GM06990 (cell line): ENCODE data around the gene TPRG1.

Experiments
- DNase-seq: peaks from one replicate; pipeline ENCODE4 v3.0.0-alpha.2; 2011; ENCODE audit not compliant: insufficient read length; ENCODE audit errors: extremely low read depth
- H3K27me3 ChIP-seq: replicated peaks from 2 replicates; pipeline ENCODE4 v1.6.0; 2011; ENCODE audit warnings: low read length; ENCODE audit not compliant: control insufficient read depth, insufficient read depth
- H3K36me3 ChIP-seq: 2 replicates; pipeline ENCODE4 v1.5.1; 2011; ENCODE audit warnings: low read length; ENCODE audit not compliant: control insufficient read depth, insufficient read depth
- H3K4me3 ChIP-seq: replicated peaks from 2 replicates; pipeline ENCODE4 v1.5.1; 2011; ENCODE audit warnings: low read depth, mild to moderate bottlenecking, control low read depth, low read length
- CTCF ChIP-seq: IDR thresholded peaks from 2 replicates; pipeline ENCODE4 v1.5.1; 2011; ENCODE audit warnings: low read length, control low read depth, mild to moderate bottlenecking, inconsistent platforms; ENCODE audit not compliant: insufficient read depth, poor library complexity, severe bottlenecking

The TPRG1 gene

DNA sequence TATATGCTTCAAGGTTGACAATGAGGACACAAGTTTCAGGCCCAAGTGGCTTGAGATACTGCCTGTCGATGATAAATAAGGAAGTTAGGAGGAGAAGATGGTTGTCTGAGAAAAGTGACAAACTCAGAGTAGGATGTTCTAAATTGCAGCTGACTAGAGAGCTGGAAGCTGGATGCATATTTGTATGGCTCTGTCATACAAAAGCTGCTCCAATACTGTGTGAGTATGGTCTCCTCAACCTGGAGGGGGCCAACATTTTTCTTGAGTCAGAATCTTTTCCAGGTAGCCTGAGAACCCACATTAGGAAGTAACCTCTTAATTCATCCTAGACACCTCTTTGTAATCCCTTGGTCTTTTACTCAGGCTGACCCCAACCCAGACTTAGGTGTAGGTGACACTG, 28.4 kb upstream of the TPRG1 start:
- Histone ChIP-seq H3K4me3 (no peak overlapping the region), H3K27me3 (peaks cover 1% of the 10 kb centered on the region; the same call in 1 of the 2 replicates), H3K36me3 (no peaks in the 10 kb centered on the region)
- TF ChIP-seq CTCF, result no peak
- DNase-seq, result no peak

GRCh38 chr3:189143771-189144170, 28.0 kb upstream of the TPRG1 start:
- no peak for DNase-seq
- no peaks in the 10 kb centered on the region for H3K36me3 ChIP-seq
- no peak for TF ChIP-seq CTCF
- peaks cover 1% of the 10 kb centered on the region; the same call in 1 of the 2 replicates for H3K27me3 ChIP-seq
- H3K4me3 ChIP-seq, result no peak overlapping the region

DNA sequence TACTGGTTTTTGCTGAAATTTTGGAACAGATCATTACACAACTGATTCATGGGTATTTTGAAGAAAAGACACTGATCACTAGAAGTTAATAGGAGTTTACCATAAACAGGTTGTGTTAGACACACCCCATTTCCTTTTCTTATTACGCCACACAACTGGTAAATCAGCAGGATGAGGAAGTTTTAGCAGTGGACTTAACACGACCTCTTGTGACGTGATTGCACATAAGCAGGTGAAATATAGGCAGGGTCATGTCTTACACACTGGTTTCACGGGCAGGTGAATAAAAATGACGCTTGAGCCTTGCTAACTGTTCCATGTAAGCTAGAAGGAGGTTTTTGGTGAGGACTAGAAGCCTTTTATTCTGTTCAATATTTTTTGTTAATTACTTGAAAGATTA, 27.1 kb upstream of the TPRG1 start:
- no peak for TF ChIP-seq CTCF
- Histone ChIP-seq H3K27me3 (no peaks in the 10 kb centered on the region), H3K36me3 (no peaks in the 10 kb centered on the region), H3K4me3 (no peak overlapping the region)
- DNase-seq, result no peak

DNA sequence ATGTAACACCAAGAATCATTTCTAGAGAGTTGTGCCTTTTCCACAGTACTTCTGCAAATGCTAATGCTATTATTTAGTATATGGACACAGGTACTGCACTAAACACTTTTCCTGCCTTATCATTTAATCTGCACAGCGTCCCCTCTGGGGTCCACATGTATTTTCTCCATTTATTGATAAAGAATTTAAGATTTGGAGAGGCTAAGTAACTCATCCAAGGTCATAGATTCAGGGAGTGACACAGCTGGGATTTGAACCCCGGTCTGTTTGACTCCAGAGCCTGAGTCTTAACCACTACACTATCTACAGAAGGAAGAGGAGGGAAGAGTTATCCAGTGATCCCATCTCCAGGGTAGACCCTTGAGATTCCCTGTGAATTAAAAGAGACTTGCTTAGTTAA, 24.9 kb upstream of the TPRG1 start:
- Histone ChIP-seq H3K36me3 (no peaks in the 10 kb centered on the region), H3K4me3 (no peak overlapping the region), H3K27me3 (no peaks in the 10 kb centered on the region)
- no peak for DNase-seq
- TF ChIP-seq CTCF, result no peak

DNA sequence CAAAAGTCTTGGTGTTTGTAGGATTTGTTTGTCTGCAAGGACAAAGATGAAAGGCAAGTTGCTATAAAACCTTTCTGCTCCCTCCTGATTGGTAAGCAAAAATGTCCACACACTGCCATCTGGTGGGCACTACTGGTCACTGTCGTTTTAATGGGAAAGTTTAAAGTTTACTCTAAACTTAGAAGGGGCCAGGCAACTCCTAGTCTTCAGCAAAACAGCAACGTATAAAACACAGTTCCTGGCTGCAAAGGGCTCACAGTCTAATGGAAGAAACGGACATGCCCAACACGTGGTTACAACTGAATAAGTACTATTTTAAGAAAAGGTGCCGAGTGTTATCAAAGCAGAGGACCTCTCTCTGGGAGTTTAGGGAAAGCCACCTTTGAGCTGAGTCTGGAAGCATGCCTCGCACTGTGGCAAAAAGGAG, 23.7 kb upstream of the TPRG1 start:
- no peak for DNase-seq
- no peaks in the 10 kb centered on the region for H3K36me3 ChIP-seq
- H3K27me3 ChIP-seq, result no peaks in the 10 kb centered on the region
- TF ChIP-seq CTCF, result peak; percentile 65
- H3K4me3 ChIP-seq, result no peak overlapping the region

DNA sequence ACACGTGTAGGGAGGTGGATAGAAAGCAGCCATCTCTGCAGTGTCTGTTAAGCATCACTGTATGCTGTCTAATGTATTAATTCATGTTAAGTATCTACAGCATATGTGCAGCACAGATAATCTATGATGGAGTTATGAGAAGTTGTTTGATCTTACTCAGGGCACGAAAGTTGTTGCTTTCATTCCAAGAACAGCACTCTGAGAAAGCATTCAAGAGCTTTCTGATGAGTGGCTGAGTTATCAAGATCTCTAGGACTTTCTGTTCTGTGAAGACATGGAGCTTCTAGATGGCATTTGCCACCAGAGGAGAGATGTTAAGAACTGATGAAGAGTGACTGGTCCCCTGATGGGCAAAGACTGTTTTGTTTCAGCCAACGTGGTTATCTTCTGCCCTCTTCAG, 22.6 kb upstream of the TPRG1 start:
- Histone ChIP-seq H3K36me3 (no peaks in the 10 kb centered on the region), H3K27me3 (no peaks in the 10 kb centered on the region), H3K4me3 (no peak overlapping the region)
- no peak for TF ChIP-seq CTCF
- no peak for DNase-seq
